H1 (cell line): Measurements from ENCODE around the gene CHD2.

Source experiments
- CBX5 ChIP-seq: fragments of 300-800, 300-1000 bp; sonication (generic); IDR thresholded peaks from 2 replicates; pipeline ENCODE4 v1.7.1; 2016; ENCODE audit warnings: antibody characterized with exemption, low read length, low read depth
- EZH2 ChIP-seq: fragments of 200-600 bp; sonication (generic); IDR thresholded peaks from 2 replicates; pipeline ENCODE4 v1.7.1; 2012; ENCODE audit warnings: low read depth, mild to moderate bottlenecking, moderate library complexity, low read length, inconsistent platforms; ENCODE audit not compliant: severe bottlenecking
- JUND ChIP-seq: IDR thresholded peaks from 2 replicates; pipeline ENCODE4 v1.6.1; 2011; ENCODE audit warnings: mild to moderate bottlenecking, improper control_type of control experiment, low read length
- POLR2AphosphoS5 ChIP-seq: IDR thresholded peaks from 2 replicates; pipeline ENCODE4 v1.6.1; 2011; ENCODE audit warnings: low read depth, low read length
- SP1 ChIP-seq: IDR thresholded peaks from 2 replicates; pipeline ENCODE4 v1.6.1; 2011; ENCODE audit warnings: low read depth, low read length
- TCF12 ChIP-seq: IDR thresholded peaks from 2 replicates; pipeline ENCODE4 v1.6.1; 2011; ENCODE audit warnings: low read depth, mild to moderate bottlenecking, low read length
- TF ChIP-seq, protein P1 (sequence below): IDR thresholded peaks from 2 replicates; pipeline ENCODE4 v1.6.1; 2011; ENCODE audit warnings: low read length, improper control_type of control experiment

DNA sequence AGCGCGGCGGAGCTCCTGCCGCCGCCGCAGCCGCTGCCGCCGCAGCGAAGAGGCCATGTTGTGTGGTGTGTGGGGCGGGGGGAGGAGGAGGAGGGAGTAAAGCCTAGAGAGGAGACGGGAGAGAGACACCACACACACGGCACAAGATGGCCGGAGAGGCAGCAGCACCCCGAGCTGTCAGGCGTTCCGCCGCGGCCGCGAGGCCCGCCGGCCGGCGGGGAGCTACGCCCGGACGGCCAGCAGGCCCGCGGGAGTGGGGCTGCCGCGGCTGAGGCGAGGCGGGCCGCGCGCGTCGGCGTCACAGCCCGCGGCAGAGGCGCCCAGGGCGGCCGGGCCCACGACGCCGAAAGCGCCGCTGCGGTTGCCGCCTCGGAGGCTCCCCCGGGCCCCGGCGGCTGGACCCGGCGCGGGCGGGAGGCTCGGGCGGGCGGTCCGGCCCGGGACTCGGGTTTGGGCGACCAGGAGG lies 17.4 kb upstream of the CHD2 start:
- TF ChIP-seq JUND, result no peak
- TF ChIP-seq, protein P1, sequence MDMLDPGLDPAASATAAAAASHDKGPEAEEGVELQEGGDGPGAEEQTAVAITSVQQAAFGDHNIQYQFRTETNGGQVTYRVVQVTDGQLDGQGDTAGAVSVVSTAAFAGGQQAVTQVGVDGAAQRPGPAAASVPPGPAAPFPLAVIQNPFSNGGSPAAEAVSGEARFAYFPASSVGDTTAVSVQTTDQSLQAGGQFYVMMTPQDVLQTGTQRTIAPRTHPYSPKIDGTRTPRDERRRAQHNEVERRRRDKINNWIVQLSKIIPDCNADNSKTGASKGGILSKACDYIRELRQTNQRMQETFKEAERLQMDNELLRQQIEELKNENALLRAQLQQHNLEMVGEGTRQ, result no peak
- TF ChIP-seq EZH2, result no peak
- no peak for TF ChIP-seq CBX5
- TF ChIP-seq POLR2AphosphoS5, result peak; percentile 99
- no peak for TF ChIP-seq TCF12
- TF ChIP-seq SP1, result no peak
